Testis (tissue), 3 donors: ENCODE measurements around the gene PDXDC1. TPM values are rescaled to one million over a fixed set of nuclear protein-coding genes. Genes with fewer than 3 reads are reported as not detected.
A peak's percentile ranks its signal among the peaks of the same experiment; 100 is the strongest.
"Not testable (repeated sequence)": the region's sequence is repeated elsewhere in the genome, so short reads cannot be mapped to it uniquely, and the experiment has no call there.

ENCODE experiments used
- DNase-seq: peaks from one replicate; pipeline ENCODE4 v3.0.0-alpha.2; 2019
- H3K27ac ChIP-seq, 2 donors: fragments of 200-600 bp; sonication (generic); one replicate each; pipeline ENCODE4 v1.5.1; 2019
- H3K27me3 ChIP-seq: fragments of 200-600 bp; sonication (generic); one replicate; pipeline ENCODE4 v1.5.1; 2019
- H3K36me3 ChIP-seq: fragments of 200-600 bp; sonication (generic); one replicate; pipeline ENCODE4 v1.5.1; 2017; ENCODE audit warnings: low read depth; ENCODE audit errors: missing control alignments
- H3K4me1 ChIP-seq: fragments of 200-600 bp; sonication (generic); one replicate; pipeline ENCODE4 v1.5.1; 2019
- H3K4me3 ChIP-seq, 2 donors: fragments of 200-600 bp; sonication (generic); one replicate each; pipeline ENCODE4 v1.5.1; 2017 to 2019
- H3K9me3 ChIP-seq: fragments of 200-600 bp; sonication (generic); one replicate; pipeline ENCODE4 v1.5.1; 2017
- CTCF ChIP-seq, 3 experiments: fragments of 450-650 bp in 2 of 3; fragments of 200-600 bp in 1 of 3; sonication (generic) in 1 of 3; IDR thresholded peaks; one replicate each; pipeline ENCODE4 v1.5.1; 2016 to 2019; ENCODE audit warnings: antibody characterized with exemption in 3 of 3, mild to moderate bottlenecking in 2 of 3, moderate library complexity in 1 of 3
- POLR2A ChIP-seq: fragments of 450-650 bp; IDR thresholded peaks from one replicate; pipeline ENCODE4 v1.6.1; 2017; ENCODE audit warnings: antibody characterized with exemption, mild to moderate bottlenecking, moderate library complexity
- WGBS, 2 donors: methylation state at CpG; one replicate each; pipeline ENCODE4 v1.1.5; 2018; 5-methylcytosine and 5-hydroxymethylcytosine counted together
- intact Hi-C: fragments of 100-400 bp; cut with DNase I; formaldehyde crosslinking; loops from one replicate; pipeline ENCODE4 v1.15.1; 2023; ENCODE audit warnings: low total_unique reads
- polyA plus RNA-seq: library from polyadenylated mRNA; stranded (reverse); fragments of 350-450 nt; fragmentation: Illumina TruSeq; extraction: RNeasy Lipid Tissue Mini Kit (QIAGEN cat#74804); gene quantifications from one replicate; pipeline ENCODE4 v1.2.3, GENCODE V29; 2014; ENCODE audit warnings: low read depth, low replicate concordance; ENCODE audit not compliant: insufficient read depth
- total RNA-seq, 2 donors: library from RNA; depleted of rRNA; stranded (reverse); fragments of >200 nt; gene quantifications; one replicate each; pipeline ENCODE4 v1.2.3, GENCODE V29; 2016

PDXDC1 gene
- total and polyA plus RNA-seq, 3 donors from 2014 or later: 171 to 257 (median 247) TPM

GRCh38 chr16:15059324-15059723 lies 84.5 kb downstream of the PDXDC1 start:
- intact Hi-C loops: no loop called here

GRCh38 chr16:15062085-15062810 lies 87.4 kb downstream of the PDXDC1 start:
- WGBS, 2 donors: 83 to 85% methylated on average over 8 of the region's 8 CpGs
- H3K36me3 ChIP-seq, H3K27me3 ChIP-seq, intact Hi-C loops, H3K27ac ChIP-seq, H3K9me3 ChIP-seq, H3K4me3 ChIP-seq, DNase-seq, H3K4me1 ChIP-seq: not testable (repeated sequence)

More at GRCh38 chr16:15059324-15059723, 84.5 kb downstream of the PDXDC1 start:
- no peaks in the 10 kb centered on the region for H3K4me1 ChIP-seq
- H3K27me3 ChIP-seq: no peaks in the 10 kb centered on the region
- DNase-seq: no peak
- WGBS, 2 donors: 63 to 65% methylated on average over 3 of the region's 3 CpGs
- H3K36me3 ChIP-seq: no peaks in the 10 kb centered on the region
- TF ChIP-seq CTCF (IDR thresholded peaks at IDR 0.05) (no peak), POLR2A (no peak)
- H3K4me3 ChIP-seq: no peak overlapping the region
- H3K27ac ChIP-seq: no peak overlapping the region
- no peaks in the 10 kb centered on the region for H3K9me3 ChIP-seq

- DNase-seq, H3K36me3 ChIP-seq, intact Hi-C loops, H3K27ac ChIP-seq, H3K4me3 ChIP-seq, H3K27me3 ChIP-seq, H3K4me1 ChIP-seq, H3K9me3 ChIP-seq: not testable (repeated sequence)
- WGBS, 2 donors: 71 to 86% methylated on average over 1 to 2 of the region's 4 CpGs
Observed at GRCh38 chr16:15065961-15066360, 91.1 kb downstream of the PDXDC1 start.

- H3K4me3 ChIP-seq, H3K4me1 ChIP-seq, intact Hi-C loops, H3K27ac ChIP-seq, H3K27me3 ChIP-seq, DNase-seq, H3K36me3 ChIP-seq, H3K9me3 ChIP-seq: not testable (repeated sequence)
- WGBS, 2 donors: 90 to 98% methylated on average over 6 to 8 of the region's 8 CpGs
Observed at GRCh38 chr16:15066690-15067089, 91.9 kb downstream of the PDXDC1 start.

GRCh38 chr16:15071013-15071412 lies 96.2 kb downstream of the PDXDC1 start:
- H3K36me3 ChIP-seq, H3K4me3 ChIP-seq, DNase-seq, H3K9me3 ChIP-seq, intact Hi-C loops, H3K4me1 ChIP-seq, H3K27me3 ChIP-seq, H3K27ac ChIP-seq: not testable (repeated sequence)
- 52 to 80% methylated on average over 4 of the region's 4 CpGs for WGBS, 2 donors

- H3K27me3 ChIP-seq, H3K9me3 ChIP-seq, H3K27ac ChIP-seq, intact Hi-C loops, DNase-seq, H3K4me1 ChIP-seq, H3K36me3 ChIP-seq, H3K4me3 ChIP-seq: not testable (repeated sequence)
- WGBS, 2 donors: 54 to 55% methylated on average over 15 to 16 of the region's 16 CpGs
- TF ChIP-seq CTCF (IDR thresholded peaks at IDR 0.05): peak in 1 of 3 experiments; percentile 26
Observed at GRCh38 chr16:15071916-15072769, 97.3 kb downstream of the PDXDC1 start.
